Mesendoderm (in vitro differentiated cells): Measurements from ENCODE around the gene AGAP1.

ENCODE experiments used
- DNase-seq: peaks from one replicate; pipeline ENCODE4 v3.0.0; 2013
- H2AK5ac ChIP-seq: 2 replicates; pipeline ENCODE4 v1.6.1; 2013; ENCODE audit warnings: low read length, inconsistent platforms
- H2BK120ac ChIP-seq: 2 replicates; pipeline ENCODE4 v1.6.1; 2013; ENCODE audit warnings: low read depth, mild to moderate bottlenecking, low read length, moderate library complexity, mixed read lengths
- H2BK15ac ChIP-seq: replicated peaks from 2 replicates; pipeline ENCODE4 v1.6.1; 2013; ENCODE audit warnings: low read depth, mild to moderate bottlenecking, moderate library complexity
- H2BK5ac ChIP-seq: 2 replicates; pipeline ENCODE4 v1.6.1; 2013; ENCODE audit warnings: low read length, inconsistent platforms
- H3K18ac ChIP-seq: 2 replicates; pipeline ENCODE4 v1.6.1; 2013; ENCODE audit warnings: mild to moderate bottlenecking, low read length, mixed read lengths
- H3K23ac ChIP-seq: one replicate; pipeline ENCODE4 v1.6.1; 2013; ENCODE audit warnings: low read length
- H3K27ac ChIP-seq: 2 replicates; pipeline ENCODE4 v1.5.1; 2013; ENCODE audit warnings: low read depth, mild to moderate bottlenecking, inconsistent platforms, low read length, moderate library complexity
- H3K27me3 ChIP-seq: 2 replicates; pipeline ENCODE4 v1.6.1; 2013; ENCODE audit warnings: low read length, control low read depth, mild to moderate bottlenecking, inconsistent platforms; ENCODE audit not compliant: insufficient read depth, poor library complexity
- H3K36me3 ChIP-seq: 2 replicates; pipeline ENCODE4 v1.6.1; 2013; ENCODE audit warnings: low read length, inconsistent platforms; ENCODE audit not compliant: control insufficient read depth, insufficient read depth
- H3K4ac ChIP-seq: one replicate; pipeline ENCODE4 v1.6.1; 2013; ENCODE audit warnings: low read depth, mild to moderate bottlenecking, low read length, moderate library complexity
- H3K4me1 ChIP-seq: 2 replicates; pipeline ENCODE4 v1.6.1; 2013; ENCODE audit warnings: low read depth, low read length, inconsistent platforms; ENCODE audit not compliant: control insufficient read depth
- H3K4me2 ChIP-seq: 2 replicates; pipeline ENCODE4 v1.6.1; 2013; ENCODE audit warnings: low read length
- H3K4me3 ChIP-seq: 2 replicates; pipeline ENCODE4 v1.5.1; 2013; ENCODE audit warnings: mild to moderate bottlenecking, low read length
- H3K56ac ChIP-seq: one replicate; pipeline ENCODE4 v1.6.1; 2013; ENCODE audit warnings: low read length
- H3K79me1 ChIP-seq: 2 replicates; pipeline ENCODE4 v1.6.1; 2013; ENCODE audit warnings: low read length, inconsistent platforms
- H3K79me2 ChIP-seq: 2 replicates; pipeline ENCODE4 v1.6.1; 2013; ENCODE audit warnings: mild to moderate bottlenecking, low read length; ENCODE audit not compliant: control insufficient read depth, insufficient read depth
- H3K9ac ChIP-seq: 2 replicates; pipeline ENCODE4 v1.6.1; 2013; ENCODE audit warnings: low read length, inconsistent platforms
- H4K5ac ChIP-seq: one replicate; pipeline ENCODE4 v1.6.1; 2013; ENCODE audit warnings: low read length
- H4K8ac ChIP-seq: one replicate; pipeline ENCODE4 v1.6.1; 2013; ENCODE audit warnings: low read depth, mild to moderate bottlenecking, control low read depth, low read length, moderate library complexity
- WGBS: extraction: QIAGEN DNeasy Blood & Tissue Kit; methylation state at CpG from one replicate; pipeline ENCODE4 v1.1.7; 2013; ENCODE audit warnings: low lambda C conversion rate, missing lambda C conversion rate; ENCODE audit not compliant: insufficient coverage; ENCODE audit errors: extremely low coverage; 5-methylcytosine and 5-hydroxymethylcytosine counted together

The AGAP1 gene

GRCh38 chr2:235889302-235889630, 395.4 kb downstream of the AGAP1 start:
- Histone ChIP-seq H3K23ac (no peak overlapping the region), H3K4me1 (no peaks in the 10 kb centered on the region), H4K8ac (no peak overlapping the region), H3K4me3 (no peak overlapping the region), H2BK5ac (no peak overlapping the region), H3K27ac (no peak overlapping the region), H2BK15ac (no peak overlapping the region), H4K5ac (no peak overlapping the region), H3K4ac (no peak overlapping the region), H3K4me2 (no peak overlapping the region), H3K56ac (no peak overlapping the region), H3K27me3 (no peaks in the 10 kb centered on the region), H2AK5ac (no peak overlapping the region), H3K36me3 (no peaks in the 10 kb centered on the region), H3K79me1 (no peaks in the 10 kb centered on the region), H3K79me2 (no peaks in the 10 kb centered on the region), H3K9ac (no peak overlapping the region), H3K18ac (no peak overlapping the region), H2BK120ac (no peak overlapping the region)
- no CpG with 5 or more reads among the region's 5 CpGs for WGBS
- no peak for DNase-seq

- no peaks in the 10 kb centered on the region for H3K79me1 ChIP-seq
- H3K18ac ChIP-seq, result no peak overlapping the region
- H3K79me2 ChIP-seq, result no peaks in the 10 kb centered on the region
- H3K4ac ChIP-seq, result no peak overlapping the region
- H3K27ac ChIP-seq, result no peak overlapping the region
- no peak overlapping the region for H3K9ac ChIP-seq
- H2BK15ac ChIP-seq, result no peak overlapping the region
- DNase-seq, result no peak
- no peak overlapping the region for H4K8ac ChIP-seq
- no peak overlapping the region for H2BK120ac ChIP-seq
- no peak overlapping the region for H2BK5ac ChIP-seq
- no peak overlapping the region for H3K4me2 ChIP-seq
- no peak overlapping the region for H3K23ac ChIP-seq
- no CpG with 5 or more reads among the region's 27 CpGs for WGBS
- H2AK5ac ChIP-seq, result no peak overlapping the region
- no peaks in the 10 kb centered on the region for H3K27me3 ChIP-seq
- no peak overlapping the region for H3K56ac ChIP-seq
- no peaks in the 10 kb centered on the region for H3K36me3 ChIP-seq
- no peak overlapping the region for H3K4me3 ChIP-seq
- H3K4me1 ChIP-seq, result peaks cover 2% of the 10 kb centered on the region
- H4K5ac ChIP-seq, result no peak overlapping the region
Measured at GRCh38 chr2:235893129-235893698, 399.4 kb downstream of the AGAP1 start.

- Histone ChIP-seq H3K4me2 (no peak overlapping the region), H3K4me1 (peaks cover 2% of the 10 kb centered on the region), H2BK120ac (no peak overlapping the region), H2BK5ac (no peak overlapping the region), H3K36me3 (no peaks in the 10 kb centered on the region), H3K23ac (no peak overlapping the region), H3K18ac (no peak overlapping the region), H3K9ac (no peak overlapping the region), H3K4ac (no peak overlapping the region), H3K27me3 (no peaks in the 10 kb centered on the region), H2BK15ac (no peak overlapping the region), H4K8ac (no peak overlapping the region), H3K79me1 (no peaks in the 10 kb centered on the region), H3K79me2 (no peaks in the 10 kb centered on the region), H4K5ac (no peak overlapping the region), H3K56ac (no peak overlapping the region), H3K4me3 (no peak overlapping the region), H2AK5ac (no peak overlapping the region), H3K27ac (no peak overlapping the region)
- DNase-seq, result no peak
- WGBS, result no CpG with 5 or more reads among the region's 10 CpGs
Measured at GRCh38 chr2:235894839-235895238, 401.0 kb downstream of the AGAP1 start.

- Histone ChIP-seq H4K5ac (no peak overlapping the region), H3K4me3 (no peak overlapping the region), H3K27ac (no peak overlapping the region), H2BK5ac (no peak overlapping the region), H3K36me3 (no peaks in the 10 kb centered on the region), H2BK15ac (no peak overlapping the region), H3K4ac (no peak overlapping the region), H3K79me2 (no peaks in the 10 kb centered on the region), H3K79me1 (no peaks in the 10 kb centered on the region), H3K27me3 (no peaks in the 10 kb centered on the region), H3K56ac (no peak overlapping the region), H3K4me1 (peaks cover 2% of the 10 kb centered on the region), H3K9ac (no peak overlapping the region), H3K4me2 (no peak overlapping the region), H2BK120ac (no peak overlapping the region), H4K8ac (no peak overlapping the region), H3K18ac (no peak overlapping the region), H3K23ac (no peak overlapping the region), H2AK5ac (no peak overlapping the region)
- DNase-seq, result no peak
- WGBS, result no CpG with 5 or more reads among the region's 2 CpGs
Measured at GRCh38 chr2:235896061-235896460, 402.2 kb downstream of the AGAP1 start.

DNA sequence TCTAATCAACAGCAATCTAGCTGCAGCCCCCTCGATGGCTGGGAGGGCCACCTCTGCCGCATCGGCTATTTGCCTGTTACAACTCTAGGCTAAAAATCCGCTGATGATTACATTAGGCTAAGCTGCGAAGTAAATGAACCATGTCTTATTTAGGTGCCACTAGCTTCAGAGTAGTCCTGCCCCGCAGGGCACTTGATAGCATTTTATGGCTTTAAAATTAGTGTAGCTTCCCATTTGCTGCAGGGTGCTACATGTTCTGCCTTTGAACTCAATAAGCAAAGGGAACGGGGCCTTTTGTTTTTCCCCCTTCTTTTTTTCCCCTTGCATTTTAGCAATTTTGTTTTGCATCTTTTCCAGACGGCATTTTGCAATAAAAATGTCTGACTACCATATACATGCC, 404.1 kb downstream of the AGAP1 start:
- Histone ChIP-seq H3K18ac (no peak overlapping the region), H3K4me2 (no peak overlapping the region), H2BK120ac (no peak overlapping the region), H3K79me2 (no peaks in the 10 kb centered on the region), H2BK5ac (no peak overlapping the region), H3K27ac (no peak overlapping the region), H3K36me3 (no peaks in the 10 kb centered on the region), H3K4me3 (no peak overlapping the region), H3K4ac (no peak overlapping the region), H2BK15ac (no peak overlapping the region), H3K23ac (no peak overlapping the region), H3K79me1 (no peaks in the 10 kb centered on the region), H3K56ac (no peak overlapping the region), H2AK5ac (no peak overlapping the region), H3K27me3 (no peaks in the 10 kb centered on the region), H3K4me1 (peaks cover 2% of the 10 kb centered on the region), H4K8ac (no peak overlapping the region), H4K5ac (no peak overlapping the region), H3K9ac (no peak overlapping the region)
- DNase-seq, result no peak
- WGBS, result no CpG with 5 or more reads among the region's 8 CpGs

DNA sequence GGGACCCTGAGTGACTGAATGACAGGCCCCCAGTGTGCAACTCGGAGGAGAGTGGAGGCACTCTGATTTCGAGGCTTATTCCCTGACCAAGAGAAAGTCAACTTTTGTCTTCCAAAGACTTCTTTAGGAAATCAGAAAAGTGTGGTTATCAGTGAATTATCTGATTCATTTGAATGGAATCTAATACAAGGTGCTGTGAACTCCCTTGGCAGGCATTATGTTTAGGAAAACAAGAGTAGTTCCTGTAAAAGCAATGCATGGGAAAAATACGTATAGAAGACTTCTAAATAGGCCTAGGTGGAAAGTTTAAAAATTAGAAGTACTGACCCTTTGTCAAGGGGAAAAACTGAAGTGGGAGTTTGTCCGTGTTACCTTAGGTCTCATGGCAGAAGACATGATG, 404.9 kb downstream of the AGAP1 start:
- no peak overlapping the region for H3K4me3 ChIP-seq
- no peak for DNase-seq
- H4K8ac ChIP-seq, result no peak overlapping the region
- H2BK5ac ChIP-seq, result no peak overlapping the region
- no peak overlapping the region for H3K4me2 ChIP-seq
- H4K5ac ChIP-seq, result no peak overlapping the region
- no peak overlapping the region for H3K27ac ChIP-seq
- no peak overlapping the region for H3K56ac ChIP-seq
- H3K79me1 ChIP-seq, result no peaks in the 10 kb centered on the region
- H2AK5ac ChIP-seq, result no peak overlapping the region
- peaks cover 2% of the 10 kb centered on the region for H3K4me1 ChIP-seq
- no peak overlapping the region for H3K9ac ChIP-seq
- no peak overlapping the region for H2BK15ac ChIP-seq
- no peak overlapping the region for H3K4ac ChIP-seq
- H2BK120ac ChIP-seq, result no peak overlapping the region
- no CpG with 5 or more reads among the region's 4 CpGs for WGBS
- no peaks in the 10 kb centered on the region for H3K27me3 ChIP-seq
- H3K79me2 ChIP-seq, result no peaks in the 10 kb centered on the region
- H3K18ac ChIP-seq, result no peak overlapping the region
- no peaks in the 10 kb centered on the region for H3K36me3 ChIP-seq
- H3K23ac ChIP-seq, result no peak overlapping the region
